Skeletal muscle tissue (tissue), 4 donors: ENCODE data around the gene INPP1. TPM values are rescaled to one million over a fixed set of nuclear protein-coding genes. Genes with fewer than 3 reads are reported as not detected.

ENCODE experiments used
- H3K27ac ChIP-seq: one replicate; pipeline ENCODE4 v1.7.0; 2013; ENCODE audit warnings: mild to moderate bottlenecking, low read depth, low read length, inconsistent platforms
- H3K27me3 ChIP-seq, 3 donors: one replicate each; pipeline ENCODE4 v1.7.0; 2013; ENCODE audit warnings: low read length in 3 of 3; ENCODE audit not compliant: control insufficient read depth in 3 of 3, insufficient read depth in 3 of 3
- H3K36me3 ChIP-seq, 3 donors: one replicate each; pipeline ENCODE4 v1.7.0; 2013; ENCODE audit warnings: low read length in 3 of 3; ENCODE audit not compliant: control insufficient read depth in 3 of 3, insufficient read depth in 3 of 3
- H3K4me1 ChIP-seq, 3 donors: one replicate each; pipeline ENCODE4 v1.7.0; 2013; ENCODE audit warnings: low read length in 3 of 3, mild to moderate bottlenecking in 3 of 3; ENCODE audit not compliant: control insufficient read depth in 3 of 3, insufficient read depth in 3 of 3
- H3K4me3 ChIP-seq, 3 donors: one replicate each; pipeline ENCODE4 v1.7.0; 2013; ENCODE audit warnings: low read length in 3 of 3
- H3K9ac ChIP-seq, 3 donors: one replicate each; pipeline ENCODE4 v1.7.0; 2013; ENCODE audit warnings: low read length in 3 of 3, mild to moderate bottlenecking in 3 of 3, moderate library complexity in 2 of 3, low read depth in 1 of 3
- H3K9me3 ChIP-seq, 3 donors: one replicate each; pipeline ENCODE4 v1.7.0; 2013; ENCODE audit warnings: low read length in 3 of 3; ENCODE audit not compliant: control insufficient read depth in 3 of 3
- total RNA-seq: library from RNA; depleted of rRNA; stranded (reverse); fragments of >200 nt; gene quantifications from one replicate; pipeline ENCODE4 v1.2.3, GENCODE V29; 2014
- donor health status: Osteomylitis.

INPP1 gene
- total RNA-seq, 1 donor from 2014 or later: 8.4 TPM

DNA sequence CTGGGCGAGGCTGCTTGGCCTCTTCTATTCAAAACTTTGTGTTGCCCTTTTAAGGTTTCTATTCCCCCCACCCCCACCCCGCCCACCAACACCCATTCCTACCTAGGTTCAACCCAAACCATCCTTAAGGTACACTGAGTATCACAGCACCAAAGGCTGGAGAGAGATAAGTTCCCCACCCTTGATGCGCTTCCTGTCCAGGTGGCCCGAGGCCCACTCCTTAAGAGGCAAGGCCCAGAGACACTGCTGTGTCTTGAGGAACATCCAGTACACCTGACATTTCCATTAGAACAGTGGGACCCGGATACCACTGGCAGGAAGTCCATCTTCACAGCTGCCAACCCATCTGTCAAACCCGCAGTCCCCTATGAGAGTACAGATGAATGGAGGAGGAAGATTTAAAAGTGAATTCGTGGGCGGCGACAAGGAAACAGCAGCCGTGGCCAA, 277 bp upstream of the INPP1 start:
- Histone ChIP-seq H3K4me1 (peaks cover 8 to 12% (median 10%) of the 10 kb centered on the region in 3 donors), H3K9me3 (no peaks in the 10 kb centered on the region), H3K36me3 (no peaks in the 10 kb centered on the region), H3K4me3 (peak overlapping the region; percentile 85 to 90 (median 86)), H3K27ac (peak overlapping the region; percentile 90), H3K27me3 (no peaks in the 10 kb centered on the region), H3K9ac (peak overlapping the region; percentile 87 to 91 (median 89))

DNA sequence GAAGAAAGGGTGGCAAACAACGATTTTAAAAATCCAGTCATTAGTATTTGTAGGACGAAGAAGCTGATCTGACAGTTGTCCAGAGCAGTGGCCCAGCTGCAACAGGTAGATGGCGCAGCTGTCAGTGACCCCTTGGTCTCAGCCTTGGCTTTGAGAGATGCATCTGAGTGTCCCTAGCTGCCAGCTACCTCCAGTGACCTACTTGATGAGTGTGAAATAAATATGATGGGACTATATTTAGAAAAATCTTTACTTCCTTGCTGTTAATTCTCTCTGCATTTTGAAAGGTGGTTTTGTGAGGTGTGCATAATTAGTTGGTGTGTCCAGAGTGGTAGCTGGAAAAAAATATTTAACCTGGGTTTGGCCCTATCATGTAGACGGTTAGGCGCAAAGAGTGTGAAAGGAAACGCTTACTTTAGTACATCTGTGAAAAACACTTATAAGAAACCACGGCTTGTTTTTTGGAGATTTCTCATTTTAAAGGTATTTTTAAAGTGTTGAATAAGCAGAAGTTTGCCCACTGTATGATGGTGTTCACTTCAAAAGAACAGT, 963 bp downstream of the INPP1 start:
- Histone ChIP-seq H3K27me3 (no peaks in the 10 kb centered on the region), H3K4me3 (peak overlapping the region; percentile 85 to 90 (median 86)), H3K9ac (peak overlapping the region; percentile 87 to 91 (median 89)), H3K27ac (peak overlapping the region; percentile 90), H3K9me3 (no peaks in the 10 kb centered on the region), H3K4me1 (peaks cover 8 to 11% (median 10%) of the 10 kb centered on the region in 3 donors), H3K36me3 (no peaks in the 10 kb centered on the region)

DNA sequence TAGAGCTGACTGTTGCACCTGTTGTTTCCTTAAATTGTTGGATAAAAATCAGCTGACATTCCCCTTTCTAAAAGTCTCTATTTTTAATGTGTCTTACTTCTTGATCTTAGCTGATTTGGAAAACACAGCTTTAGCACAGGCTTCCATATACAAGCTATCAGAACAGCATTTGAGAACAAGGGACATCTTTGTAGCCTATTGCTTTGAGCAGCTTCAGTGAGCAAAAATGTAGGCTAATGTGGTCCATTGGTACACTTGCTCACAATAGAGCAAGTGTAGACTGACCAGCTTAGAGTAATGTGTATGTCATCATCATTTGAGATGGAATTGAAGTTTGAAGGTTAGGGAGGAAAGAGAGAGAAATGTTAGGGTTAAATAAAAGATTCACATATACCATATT, 7.0 kb downstream of the INPP1 start:
- Histone ChIP-seq H3K4me3 (no peak overlapping the region), H3K27ac (no peak overlapping the region), H3K9ac (no peak overlapping the region)

DNA sequence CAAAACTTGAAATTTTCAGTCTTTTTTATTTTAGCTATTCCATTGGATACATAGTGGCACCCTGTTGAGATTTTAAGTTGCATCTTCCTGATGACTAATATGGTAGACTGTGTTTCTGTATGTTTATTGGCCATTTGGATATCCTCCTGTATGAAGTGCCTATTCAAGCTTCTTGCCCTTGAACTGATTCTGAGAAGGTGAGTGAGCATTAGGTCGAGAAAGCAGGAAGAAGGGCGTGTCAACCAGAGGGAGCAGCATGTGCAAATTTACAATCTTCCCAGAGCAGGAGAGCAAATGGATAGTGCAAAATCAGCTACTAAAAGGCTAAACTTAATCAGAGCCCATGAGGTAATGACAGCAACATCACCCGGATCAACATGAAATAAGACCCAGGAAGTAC, 8.6 kb downstream of the INPP1 start:
- Histone ChIP-seq H3K27ac (no peak overlapping the region), H3K4me1 (peaks cover 15 to 23% (median 16%) of the 10 kb centered on the region in 3 donors), H3K9ac (no peak overlapping the region), H3K9me3 (no peaks in the 10 kb centered on the region), H3K4me3 (no peak overlapping the region), H3K27me3 (no peaks in the 10 kb centered on the region), H3K36me3 (no peaks in the 10 kb centered on the region)

More for the DNA sequence above, 7.0 kb downstream of the INPP1 start:
- Histone ChIP-seq H3K4me1 (peaks cover 16 to 17% (median 17%) of the 10 kb centered on the region in 3 donors), H3K36me3 (no peaks in the 10 kb centered on the region), H3K27me3 (no peaks in the 10 kb centered on the region), H3K9me3 (no peaks in the 10 kb centered on the region)

DNA sequence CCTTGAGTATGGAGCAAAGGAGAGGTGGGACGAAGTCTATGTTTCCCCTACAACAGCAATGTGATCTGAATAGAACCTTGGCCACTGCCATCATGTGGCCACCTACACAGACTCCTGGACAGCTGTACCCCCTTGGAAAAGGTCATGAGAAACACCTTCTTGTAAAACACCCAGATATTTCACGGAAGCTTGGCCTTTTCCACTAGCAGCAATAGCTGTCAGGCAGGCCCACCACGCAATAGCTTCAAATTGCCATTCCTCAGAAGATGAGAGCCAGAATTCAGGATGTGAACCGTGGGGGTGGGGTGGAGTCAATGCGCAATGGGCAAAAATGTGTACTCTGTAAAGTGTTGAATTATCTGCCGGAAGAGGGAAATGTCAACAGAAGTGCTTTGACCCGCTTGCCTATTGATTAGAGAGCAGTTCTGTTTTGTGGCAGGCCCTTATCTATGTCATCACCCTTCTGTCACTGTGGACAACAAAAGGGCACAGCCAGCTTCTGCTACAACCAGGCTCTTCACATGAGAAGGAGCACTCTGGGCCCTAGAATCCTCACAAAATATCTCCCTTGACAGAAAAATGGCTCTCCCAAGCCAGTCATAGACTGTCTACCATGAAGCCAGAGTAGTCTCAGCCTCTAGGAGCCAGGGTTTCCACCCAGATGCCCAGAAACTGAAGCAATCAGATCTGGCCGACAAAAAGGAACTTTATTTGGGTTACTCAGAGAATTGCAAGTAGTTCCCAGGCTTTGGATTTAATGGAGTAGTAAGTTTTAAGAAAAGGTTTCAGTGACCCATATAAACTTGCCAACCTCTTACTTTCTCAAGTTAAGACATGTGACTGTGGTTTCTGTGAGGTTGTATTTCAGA, 9.5 kb downstream of the INPP1 start:
- H3K4me3 ChIP-seq: no peak overlapping the region
- H3K27ac ChIP-seq: peak overlapping the region; percentile 6
- no peak overlapping the region for H3K9ac ChIP-seq
- no peaks in the 10 kb centered on the region for H3K27me3 ChIP-seq
- H3K4me1 ChIP-seq: peaks cover 15 to 23% (median 19%) of the 10 kb centered on the region in 3 donors
- no peaks in the 10 kb centered on the region for H3K9me3 ChIP-seq
- no peaks in the 10 kb centered on the region for H3K36me3 ChIP-seq

DNA sequence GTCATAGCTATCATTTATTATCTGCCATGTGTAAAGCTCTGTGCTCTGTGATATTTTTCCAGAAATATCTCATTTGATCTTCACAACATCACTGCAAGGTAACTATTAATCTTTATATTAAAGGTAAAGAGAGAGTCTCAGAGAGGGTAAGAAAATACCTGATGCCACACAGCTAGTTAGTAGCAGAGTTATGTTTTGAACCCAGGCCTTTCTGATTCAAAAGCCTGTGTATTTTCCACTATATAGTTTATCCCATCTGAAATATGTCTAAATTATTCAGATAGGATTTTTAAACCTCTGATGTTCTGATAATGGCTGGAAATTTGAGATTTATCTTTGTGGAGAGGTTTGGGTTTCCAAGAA, 10.1 kb downstream of the INPP1 start:
- no peak overlapping the region for H3K9ac ChIP-seq
- peaks cover 17 to 23% (median 21%) of the 10 kb centered on the region in 3 donors for H3K4me1 ChIP-seq
- H3K9me3 ChIP-seq: no peaks in the 10 kb centered on the region
- no peaks in the 10 kb centered on the region for H3K27me3 ChIP-seq
- H3K27ac ChIP-seq: peak overlapping the region; percentile 33
- H3K4me3 ChIP-seq: no peak overlapping the region
- H3K36me3 ChIP-seq: no peaks in the 10 kb centered on the region

DNA sequence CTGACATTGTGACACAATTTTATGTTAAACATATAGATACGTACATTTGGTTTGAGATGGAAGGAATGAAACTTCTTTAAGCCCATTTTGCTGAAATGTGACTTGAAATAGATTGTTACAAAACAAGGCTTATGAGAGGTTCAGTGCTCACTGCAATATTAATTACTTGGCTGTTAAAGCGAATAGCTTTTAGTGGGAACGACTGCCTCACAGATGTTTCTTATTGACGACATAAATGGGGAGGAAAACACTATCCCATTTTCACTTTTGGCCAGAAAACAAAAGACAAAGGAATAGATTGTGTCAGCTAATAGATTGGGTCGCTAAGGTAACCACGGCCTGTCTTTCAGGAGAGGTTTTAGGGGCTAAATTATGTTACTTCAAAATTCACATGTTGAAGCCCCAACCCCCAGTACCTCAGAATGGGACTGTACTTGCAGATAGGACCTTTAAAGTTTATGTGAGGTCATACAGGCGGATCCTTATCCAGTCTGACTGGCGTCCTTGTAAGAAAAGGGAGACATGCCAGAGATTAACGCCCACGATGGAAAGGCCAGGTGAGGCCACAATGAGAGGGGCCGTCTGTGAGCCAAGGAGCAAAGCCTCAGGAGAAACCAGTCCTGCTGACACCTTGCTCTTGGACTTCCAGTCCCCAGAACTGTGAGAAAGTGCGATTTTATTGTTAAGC, 10.8 kb downstream of the INPP1 start:
- no peaks in the 10 kb centered on the region for H3K9me3 ChIP-seq
- H3K9ac ChIP-seq: peak overlapping the region in 1 of 3 donors; percentile 12
- no peaks in the 10 kb centered on the region for H3K27me3 ChIP-seq
- H3K4me3 ChIP-seq: no peak overlapping the region
- peak overlapping the region; percentile 33 for H3K27ac ChIP-seq
- H3K4me1 ChIP-seq: peaks cover 17 to 28% (median 25%) of the 10 kb centered on the region in 3 donors
- H3K36me3 ChIP-seq: no peaks in the 10 kb centered on the region

DNA sequence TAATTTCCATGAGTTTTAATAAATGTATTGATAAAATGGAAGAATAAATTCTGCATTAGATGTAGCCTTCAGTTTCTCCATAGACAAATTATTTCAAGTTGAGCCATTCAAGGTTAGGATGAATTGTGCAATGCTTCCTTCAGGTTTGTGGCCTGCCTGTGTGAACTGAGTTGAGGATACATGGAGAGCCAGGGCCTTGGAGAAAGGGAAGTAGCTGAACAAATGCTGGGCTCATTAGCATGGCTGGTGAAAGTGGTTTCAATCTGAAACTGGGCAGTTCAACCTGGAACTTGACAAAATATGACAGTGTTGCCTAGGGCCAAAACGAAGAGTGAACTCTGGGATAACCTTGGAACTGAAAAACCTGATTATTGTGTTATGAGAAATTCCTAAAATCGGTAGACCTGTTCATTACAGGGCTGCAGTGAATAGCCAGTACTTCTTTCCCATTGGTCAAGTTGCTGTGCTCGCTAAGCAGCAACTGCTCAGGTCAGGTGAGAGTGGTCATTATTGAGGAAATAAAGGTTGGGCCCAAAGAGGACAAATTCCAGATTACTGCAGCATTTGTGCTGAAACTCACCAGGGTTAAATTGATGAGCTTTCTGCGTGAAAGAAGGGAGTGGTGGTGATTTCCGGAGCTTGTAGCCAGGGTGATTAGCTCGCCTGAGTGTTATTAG, 12.7 kb downstream of the INPP1 start:
- no peaks in the 10 kb centered on the region for H3K36me3 ChIP-seq
- H3K27ac ChIP-seq: peak overlapping the region; percentile 6
- H3K4me1 ChIP-seq: peaks cover 20 to 40% (median 35%) of the 10 kb centered on the region in 3 donors
- no peak overlapping the region for H3K4me3 ChIP-seq
- no peaks in the 10 kb centered on the region for H3K9me3 ChIP-seq
- no peak overlapping the region for H3K9ac ChIP-seq
- no peaks in the 10 kb centered on the region for H3K27me3 ChIP-seq

DNA sequence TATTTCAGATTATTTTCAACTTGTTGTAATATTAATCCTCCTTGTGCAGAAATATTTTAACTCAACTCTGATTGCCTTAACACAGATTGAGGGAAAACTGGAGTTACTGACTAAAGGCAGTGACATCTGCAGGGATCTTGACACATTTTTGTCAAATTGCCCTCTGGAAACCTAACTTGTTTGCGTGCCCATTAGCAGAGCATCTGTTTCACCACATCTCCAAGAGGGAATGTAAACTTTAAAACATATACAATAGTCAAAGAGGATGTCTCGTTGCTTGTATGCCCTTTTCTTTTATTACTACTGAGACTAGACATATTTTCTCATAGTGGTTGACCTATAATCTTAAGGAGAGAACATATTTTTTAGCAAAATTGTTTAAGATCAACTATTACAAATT, 14.2 kb downstream of the INPP1 start:
- H3K4me3 ChIP-seq: no peak overlapping the region
- H3K9me3 ChIP-seq: no peaks in the 10 kb centered on the region
- no peaks in the 10 kb centered on the region for H3K27me3 ChIP-seq
- H3K9ac ChIP-seq: no peak overlapping the region
- H3K27ac ChIP-seq: no peak overlapping the region
- H3K4me1 ChIP-seq: peaks cover 15 to 37% (median 32%) of the 10 kb centered on the region in 3 donors
- H3K36me3 ChIP-seq: no peaks in the 10 kb centered on the region
